ENCODE data around the gene DIRAS3.
"Not testable (repeated sequence)": the region's sequence is repeated elsewhere in the genome, so short reads cannot be mapped to it uniquely, and the experiment has no call there.

Gene DIRAS3, protein sequence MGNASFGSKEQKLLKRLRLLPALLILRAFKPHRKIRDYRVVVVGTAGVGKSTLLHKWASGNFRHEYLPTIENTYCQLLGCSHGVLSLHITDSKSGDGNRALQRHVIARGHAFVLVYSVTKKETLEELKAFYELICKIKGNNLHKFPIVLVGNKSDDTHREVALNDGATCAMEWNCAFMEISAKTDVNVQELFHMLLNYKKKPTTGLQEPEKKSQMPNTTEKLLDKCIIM

DNA sequence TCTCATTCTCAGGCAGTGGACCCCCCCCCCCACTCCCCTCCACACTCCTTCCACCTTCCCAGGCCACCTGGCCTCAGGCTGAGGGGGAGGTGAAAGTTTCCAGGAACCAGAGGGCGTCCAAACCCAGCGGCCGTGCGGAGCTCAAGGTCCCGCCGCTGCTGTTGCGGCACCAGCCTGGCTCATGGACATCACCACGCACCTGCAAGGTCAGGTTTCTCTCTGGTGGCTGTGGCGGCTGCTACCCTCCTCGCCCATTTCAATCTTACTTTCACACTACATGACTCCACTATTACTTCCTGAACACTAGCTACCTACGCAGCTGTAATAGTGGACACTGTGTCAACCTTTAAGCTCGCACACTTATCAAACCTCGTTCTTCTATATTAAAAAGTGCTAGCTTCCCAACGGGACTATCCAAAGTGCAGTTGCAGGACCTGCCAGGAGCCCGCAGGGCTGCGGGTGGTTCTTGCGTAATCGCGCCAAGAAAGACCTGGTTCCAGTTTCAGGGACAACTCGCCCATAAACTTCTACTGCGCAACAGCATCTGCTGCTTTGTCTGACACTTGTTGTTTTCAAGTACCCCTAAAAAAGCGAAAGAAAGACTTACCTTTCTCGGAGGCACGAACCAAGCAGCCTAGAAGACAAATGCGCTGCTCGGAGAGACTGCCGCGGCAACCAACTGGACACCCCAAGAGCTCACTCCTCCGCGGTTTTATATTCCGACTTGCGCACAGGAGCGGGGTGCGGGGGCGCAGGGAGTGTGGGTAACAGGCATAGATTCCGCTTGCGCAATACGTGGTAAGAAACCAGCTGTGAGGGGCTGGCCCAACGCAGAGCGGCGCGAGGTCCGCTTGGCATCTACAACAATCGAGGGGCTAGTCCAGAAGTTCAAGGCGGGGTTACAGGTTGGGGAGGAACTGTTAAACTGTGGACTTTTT is at the start of gene DIRAS3:
DIRAS3 (minus strand) TSS at position 687 of the 938 bp plus-strand sequence. CDS start 3,330 bp downstream, outside the sequence.
- DNase-seq (ENCODE audit: low read depth), result peak; percentile 27

DNA sequence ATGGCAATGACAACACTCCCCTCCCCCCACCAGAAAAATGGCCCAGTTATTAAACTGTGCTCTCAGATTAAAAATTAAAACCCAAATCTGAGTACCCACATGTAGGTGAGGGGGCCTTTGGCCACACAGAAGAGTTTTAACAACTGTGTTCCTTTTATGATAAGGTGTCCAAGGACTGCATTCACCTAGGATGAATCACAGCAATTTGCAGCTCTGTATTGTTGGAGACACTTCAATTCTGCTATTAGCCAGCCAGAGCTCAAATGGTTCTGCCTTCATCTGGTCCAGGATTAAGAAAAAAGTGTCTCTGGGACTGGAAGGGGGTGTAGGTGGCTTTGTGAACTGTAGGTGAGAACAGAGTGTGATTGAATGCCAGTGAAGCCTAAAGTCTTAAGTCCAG is 43.3 kb upstream of the DIRAS3 start:
- DNase-seq (ENCODE audit: low read depth), result peak; percentile 7

DNA sequence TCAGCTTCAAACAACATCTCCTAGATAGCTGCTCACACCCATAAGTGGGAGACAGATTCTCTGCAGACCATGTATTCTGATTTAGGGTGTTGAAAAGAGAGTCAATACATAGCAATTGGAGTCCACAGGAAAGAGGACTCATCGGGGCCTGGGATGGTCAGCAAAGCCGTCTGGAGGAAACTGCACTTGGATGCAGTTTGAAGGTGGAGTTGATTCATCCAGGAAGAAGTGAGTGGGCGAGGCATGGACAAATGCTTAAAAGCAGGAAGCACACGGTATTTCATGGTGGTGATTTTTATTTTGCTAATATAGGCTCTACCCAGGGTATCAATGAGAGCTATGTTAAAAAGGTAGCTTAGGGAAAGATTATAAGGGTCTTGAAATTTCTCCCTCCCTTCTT is 36.8 kb upstream of the DIRAS3 start:
- DNase-seq (ENCODE audit: low read depth), result no peak

DNA sequence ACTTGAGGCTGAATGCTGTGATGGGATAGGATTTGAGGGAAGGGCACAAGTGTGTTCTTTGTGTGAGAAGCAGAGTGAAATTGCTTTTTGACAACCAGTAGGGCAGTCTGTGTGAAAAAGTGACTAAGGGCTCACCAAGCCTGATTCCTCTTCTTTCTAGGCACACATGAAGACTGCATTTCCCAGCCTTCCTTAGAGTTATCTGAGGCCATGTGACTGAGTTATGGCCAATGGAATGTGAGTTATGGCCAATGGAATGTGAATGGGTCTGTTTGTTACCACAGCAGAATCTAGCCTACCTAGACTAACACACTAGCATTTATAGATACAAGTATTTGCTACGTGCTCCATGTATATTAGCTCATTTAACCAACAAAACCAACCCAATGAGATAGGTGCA is 35.3 kb upstream of the DIRAS3 start:
- peak; percentile 2 for DNase-seq (ENCODE audit: low read depth)

DNA sequence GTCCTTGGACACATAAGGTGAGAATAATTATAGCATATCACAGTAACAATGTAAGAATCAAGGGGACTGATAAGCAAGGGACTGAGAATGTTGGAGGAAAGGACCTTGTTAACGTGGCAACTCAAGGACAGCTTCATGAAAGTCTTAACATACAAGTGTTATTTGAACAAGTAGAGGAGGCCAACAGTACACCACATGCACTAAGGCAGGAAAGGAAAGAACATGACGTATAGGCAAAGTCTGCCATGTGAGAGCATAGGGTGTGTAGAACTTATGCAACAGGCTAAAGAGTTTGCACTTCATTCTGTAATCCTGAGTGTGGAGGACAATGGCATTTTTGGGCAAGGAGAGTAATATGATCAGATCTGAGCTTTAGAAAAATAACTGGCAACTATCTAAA is 33.3 kb upstream of the DIRAS3 start:
- no peak for DNase-seq (ENCODE audit: low read depth)

DNA sequence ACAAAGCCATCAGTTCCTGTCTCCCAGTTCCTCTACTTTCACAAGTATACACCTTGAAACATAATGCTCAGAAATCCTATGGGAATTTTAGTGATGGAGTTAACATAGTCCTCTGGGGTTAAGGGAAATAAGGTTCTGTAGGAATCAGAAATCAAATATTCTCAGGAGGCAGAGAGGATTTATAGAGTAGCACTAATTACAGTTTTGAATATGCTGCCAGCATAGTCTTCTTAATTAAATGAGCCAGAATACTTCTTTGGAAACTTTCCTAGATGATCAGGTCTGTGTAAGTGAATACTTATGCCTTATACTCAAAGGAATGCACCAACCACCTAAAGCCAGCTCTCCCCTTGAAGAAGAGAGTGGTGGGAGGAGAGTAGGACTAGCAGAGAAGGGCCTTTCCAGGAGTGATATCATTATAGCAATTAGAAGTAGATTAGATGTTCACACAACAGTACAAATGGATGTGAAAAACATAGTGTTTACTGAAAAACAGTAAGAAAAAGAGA is 31.4 kb upstream of the DIRAS3 start:
- no peak for DNase-seq (ENCODE audit: low read depth)

DNA sequence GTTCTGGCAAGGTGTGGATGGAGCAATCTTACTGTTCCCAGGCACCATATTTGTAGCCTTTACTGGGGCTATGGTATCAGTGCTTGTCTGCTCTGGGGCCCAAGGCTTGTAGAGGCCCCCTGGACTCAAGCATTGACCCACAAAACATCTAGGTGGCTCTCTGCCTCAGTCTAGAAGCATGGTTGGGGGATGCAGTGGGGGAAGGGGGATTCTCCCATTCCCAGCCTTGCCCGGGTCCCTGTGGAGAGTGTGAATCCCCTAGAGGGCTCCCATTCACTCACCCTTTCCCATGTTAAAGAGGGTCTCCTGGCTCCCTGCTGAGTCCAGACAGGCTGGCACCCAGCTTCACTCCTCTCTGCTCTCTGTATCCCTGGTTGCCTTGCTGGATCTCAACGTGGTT is 28.2 kb upstream of the DIRAS3 start:
- DNase-seq (ENCODE audit: low read depth), result no peak

DNA sequence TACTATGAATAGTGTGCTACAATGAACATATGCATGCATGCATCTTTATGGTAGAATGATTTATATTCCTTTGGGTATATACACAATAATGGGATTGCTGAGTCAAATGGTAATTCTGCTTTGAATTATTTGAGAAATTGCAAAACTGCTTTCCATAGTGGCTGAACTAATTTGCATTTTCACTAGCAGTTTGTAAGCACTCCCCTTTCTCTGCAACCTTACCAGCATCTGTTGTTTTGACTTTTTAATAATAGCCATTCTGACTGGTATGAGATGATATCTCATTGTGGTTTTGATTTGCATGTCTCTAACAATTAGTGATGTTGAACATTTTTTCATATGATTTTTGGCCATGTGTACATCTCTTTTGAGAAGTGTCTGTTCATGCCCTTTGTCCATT is 24.0 kb upstream of the DIRAS3 start:
- DNase-seq (ENCODE audit: low read depth), result no peak

DNA sequence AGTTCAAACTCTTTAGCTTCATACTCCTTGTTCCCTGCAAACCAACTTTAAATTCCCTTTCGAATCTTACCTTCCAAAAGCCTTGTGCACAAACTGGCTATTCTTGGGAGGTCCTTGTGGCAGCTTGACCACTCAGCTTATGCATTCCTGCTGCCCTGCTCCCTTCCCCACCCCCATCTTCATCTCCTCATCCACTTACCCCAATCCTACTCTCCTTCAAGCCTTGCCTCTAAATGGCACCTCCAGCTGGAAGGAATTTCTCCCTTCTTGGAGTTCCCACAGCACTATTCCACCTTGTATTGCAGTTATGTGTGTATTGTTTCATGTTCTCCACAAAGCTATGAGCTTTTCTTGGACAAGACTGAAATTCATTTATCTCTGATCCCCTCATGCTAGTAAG is 15.3 kb upstream of the DIRAS3 start:
- DNase-seq (ENCODE audit: low read depth), result no peak

DNA sequence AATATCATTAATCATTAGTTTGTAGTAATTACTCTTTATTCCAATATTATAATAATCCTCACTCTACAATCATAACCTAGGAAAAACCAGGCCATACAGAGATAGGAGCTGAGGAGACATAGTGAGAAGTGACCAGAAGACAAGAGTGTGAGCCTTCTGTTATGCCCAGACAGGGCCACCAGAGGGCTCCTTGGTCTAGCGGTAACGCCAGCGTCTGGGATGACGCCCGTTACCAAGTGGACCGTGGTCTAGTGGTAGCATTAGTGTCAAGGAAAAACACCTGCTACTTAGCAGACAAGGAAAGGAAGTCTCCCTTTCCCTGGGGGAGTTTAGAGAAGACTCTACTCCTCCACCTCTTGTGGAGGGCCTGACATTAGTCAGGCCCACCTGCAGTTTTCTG is 7.6 kb upstream of the DIRAS3 start:
- not testable (repeated sequence) for DNase-seq (ENCODE audit: low read depth)

DNA sequence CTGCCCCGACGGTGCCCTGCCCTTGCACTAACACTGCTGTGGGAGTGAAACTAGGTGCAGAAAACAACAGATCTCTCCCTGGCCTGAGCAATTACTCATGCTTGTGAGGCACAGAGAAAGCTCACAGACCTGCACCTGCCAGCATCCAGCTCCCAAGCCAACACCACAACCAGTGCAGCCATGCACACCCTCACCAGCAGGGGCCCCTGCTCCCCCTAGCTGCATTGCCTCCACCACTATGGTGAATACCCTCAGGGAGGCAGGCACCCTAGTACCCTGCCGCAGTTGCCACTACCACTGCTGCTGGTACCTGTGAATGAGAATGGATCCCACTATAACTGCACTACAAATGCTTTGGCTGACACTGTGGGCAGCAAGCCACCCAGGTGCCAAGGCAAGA is 7.1 kb upstream of the DIRAS3 start:
- no peak for DNase-seq (ENCODE audit: low read depth)

DNA sequence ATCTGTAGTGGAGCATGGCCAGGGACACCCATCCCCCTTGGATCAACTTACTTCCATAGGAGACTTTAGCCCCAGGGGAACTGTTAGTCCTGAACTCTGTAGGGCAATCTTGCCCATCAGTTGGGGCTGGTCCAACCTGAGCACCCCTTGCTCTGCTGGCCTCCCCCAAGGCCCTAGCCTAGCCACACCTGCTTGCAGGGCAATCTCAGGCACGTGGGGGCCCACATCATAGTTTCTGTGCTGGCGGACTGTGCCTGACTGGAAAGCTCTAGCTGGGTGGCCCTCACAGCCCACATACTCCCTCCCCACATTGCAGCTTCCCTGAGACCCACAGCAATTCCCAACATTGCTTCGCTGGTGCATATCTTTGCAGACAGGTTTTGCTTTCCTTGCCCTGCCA is 6.6 kb upstream of the DIRAS3 start:
- no peak for DNase-seq (ENCODE audit: low read depth)

DNA sequence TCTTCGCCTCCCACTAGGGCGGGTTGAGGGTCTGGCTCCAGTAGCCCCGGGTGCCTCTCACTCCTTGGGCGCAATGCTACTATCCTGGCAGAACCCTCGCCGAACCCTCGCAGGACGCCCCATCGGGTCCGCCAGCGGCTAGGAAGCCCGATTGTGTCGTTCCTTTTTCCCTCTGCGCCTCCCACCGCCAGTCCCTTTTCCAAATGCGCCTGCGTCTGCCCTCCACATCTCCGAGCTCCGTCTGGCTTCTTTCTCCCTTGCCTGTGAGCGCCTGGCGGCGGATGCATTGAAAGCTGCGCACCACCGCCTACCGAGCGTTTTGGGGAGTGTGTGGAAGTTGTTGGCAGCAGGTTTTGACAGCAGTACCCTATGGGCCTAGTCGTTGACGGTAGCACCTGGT is 1.0 kb upstream of the DIRAS3 start:
- DNase-seq (ENCODE audit: low read depth), result peak; percentile 58

DNA sequence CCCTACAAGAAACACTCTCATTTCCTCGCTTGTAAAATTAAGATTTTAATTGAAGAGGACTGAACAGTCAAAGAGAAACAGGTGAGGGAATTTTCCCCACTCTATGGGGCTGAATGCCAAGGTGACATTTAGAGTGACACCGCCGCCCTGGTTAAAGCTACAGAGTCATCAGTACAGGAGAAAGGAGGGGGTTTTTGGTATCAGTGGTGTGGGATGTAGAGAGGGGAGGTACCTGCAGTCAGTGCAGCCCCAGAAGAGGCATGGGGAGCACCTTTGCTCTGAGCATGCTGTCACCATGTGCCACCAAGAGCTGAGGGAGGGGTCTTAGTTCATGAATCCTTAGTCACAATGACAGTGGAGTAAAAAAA is 2.8 kb downstream of the DIRAS3 start:
- DNase-seq (ENCODE audit: low read depth), result no peak

DNA sequence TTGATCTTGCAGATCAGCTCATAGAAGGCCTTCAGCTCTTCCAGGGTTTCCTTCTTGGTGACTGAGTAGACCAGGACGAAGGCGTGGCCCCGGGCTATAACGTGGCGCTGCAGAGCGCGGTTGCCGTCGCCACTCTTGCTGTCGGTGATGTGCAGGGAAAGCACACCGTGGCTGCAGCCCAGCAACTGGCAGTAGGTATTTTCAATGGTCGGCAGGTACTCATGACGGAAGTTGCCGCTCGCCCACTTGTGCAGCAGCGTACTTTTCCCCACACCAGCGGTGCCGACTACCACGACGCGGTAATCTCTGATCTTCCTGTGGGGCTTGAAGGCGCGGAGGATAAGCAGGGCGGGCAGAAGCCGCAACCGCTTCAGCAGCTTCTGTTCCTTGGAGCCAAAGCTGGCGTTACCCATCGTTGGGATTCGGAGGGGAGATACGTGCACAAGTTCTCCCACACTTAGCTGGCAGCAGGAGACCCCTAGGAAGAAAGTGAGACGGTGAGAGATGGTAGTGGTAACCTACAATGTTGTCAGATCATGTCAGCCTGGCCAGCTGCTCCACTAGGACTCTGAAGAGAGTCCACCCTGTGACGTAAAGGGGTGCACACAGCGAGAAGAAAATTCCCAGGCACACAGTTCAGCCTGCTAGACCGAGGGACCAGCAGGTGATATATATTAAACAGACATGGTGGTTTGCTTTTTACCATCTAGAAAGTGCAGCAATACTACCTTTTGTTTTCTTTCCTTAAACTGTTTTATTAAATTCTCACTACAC is 3.4 kb downstream of the DIRAS3 start:
- DNase-seq (ENCODE audit: low read depth), result no peak

DNA sequence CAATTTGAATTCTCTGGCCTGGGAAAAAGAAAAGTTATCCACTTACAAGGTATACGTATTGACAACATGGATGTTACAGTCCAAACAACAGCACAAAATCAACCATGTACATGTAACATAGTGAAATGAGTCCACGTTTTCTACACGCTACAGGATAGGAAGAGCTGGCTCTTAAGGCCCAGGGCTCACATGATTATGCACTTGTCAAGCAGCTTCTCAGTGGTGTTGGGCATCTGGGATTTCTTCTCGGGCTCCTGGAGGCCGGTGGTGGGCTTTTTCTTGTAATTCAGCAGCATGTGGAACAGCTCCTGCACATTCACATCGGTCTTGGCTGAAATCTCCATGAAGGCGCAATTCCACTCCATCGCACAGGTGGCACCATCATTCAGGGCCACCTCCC is 4.0 kb downstream of the DIRAS3 start:
- no peak for DNase-seq (ENCODE audit: low read depth)

DNA sequence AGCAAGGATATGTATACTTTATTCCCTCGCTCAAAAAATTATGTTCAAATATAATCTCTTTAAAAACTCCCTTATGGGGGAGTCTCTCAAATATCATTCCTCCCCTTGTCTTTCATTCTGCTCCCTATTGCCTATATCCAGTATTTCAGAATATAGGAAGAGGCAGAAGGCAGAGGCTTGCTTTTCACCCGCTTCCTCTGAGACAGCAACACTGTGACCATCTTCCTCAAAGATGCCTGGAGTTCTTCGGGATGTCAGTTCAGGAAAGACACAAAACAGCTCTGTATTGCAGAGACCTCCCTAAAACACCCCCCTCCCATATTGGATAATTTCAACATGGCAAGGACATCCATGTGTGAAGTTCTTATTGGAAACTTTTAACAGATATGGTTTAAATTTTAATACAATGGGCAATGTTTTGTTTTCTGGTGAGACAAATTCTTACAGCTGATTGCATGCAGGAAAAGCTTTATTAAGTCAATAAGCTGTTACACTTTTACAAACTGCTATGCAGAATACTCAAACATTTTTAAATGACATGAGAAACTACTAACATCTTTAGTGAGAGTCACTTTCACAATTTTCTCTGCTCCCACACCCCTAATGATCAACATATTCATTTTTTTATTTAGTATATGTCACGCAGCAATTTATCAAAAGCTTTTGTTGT is 4.8 kb downstream of the DIRAS3 start:
- DNase-seq (ENCODE audit: low read depth), result no peak

DNA sequence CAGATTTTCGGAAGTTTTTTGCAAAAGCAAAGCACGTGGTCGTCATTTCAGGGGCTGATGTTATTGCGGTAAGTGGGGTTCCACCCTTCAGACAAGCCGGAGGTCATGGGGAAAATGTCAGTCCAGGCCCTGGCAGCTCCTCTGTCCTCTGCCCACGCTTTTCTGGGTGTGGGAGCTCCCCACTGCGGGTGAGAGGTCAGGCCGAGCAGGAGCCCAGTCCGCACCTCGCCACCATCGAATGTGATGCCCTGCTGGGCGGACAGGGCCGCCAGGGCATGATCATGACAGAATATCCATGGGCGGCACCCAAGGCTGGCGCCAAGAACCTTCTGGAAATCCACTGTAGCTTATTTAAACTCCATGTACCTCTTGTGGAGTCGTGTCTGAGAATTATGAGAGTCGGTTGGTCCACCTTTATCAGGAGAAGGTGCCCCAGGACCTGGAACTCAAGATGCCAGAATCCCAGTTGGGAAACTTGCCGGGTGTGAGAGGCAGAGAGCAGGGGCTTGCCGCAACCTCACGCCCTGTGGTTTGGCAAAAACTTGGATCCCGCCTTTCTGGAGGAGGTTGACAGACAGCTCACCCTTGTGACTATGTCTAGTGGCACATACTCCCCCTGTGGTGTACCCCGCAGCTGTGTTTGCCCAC is 6.9 kb downstream of the DIRAS3 start:
- no peak for DNase-seq (ENCODE audit: low read depth)

DNA sequence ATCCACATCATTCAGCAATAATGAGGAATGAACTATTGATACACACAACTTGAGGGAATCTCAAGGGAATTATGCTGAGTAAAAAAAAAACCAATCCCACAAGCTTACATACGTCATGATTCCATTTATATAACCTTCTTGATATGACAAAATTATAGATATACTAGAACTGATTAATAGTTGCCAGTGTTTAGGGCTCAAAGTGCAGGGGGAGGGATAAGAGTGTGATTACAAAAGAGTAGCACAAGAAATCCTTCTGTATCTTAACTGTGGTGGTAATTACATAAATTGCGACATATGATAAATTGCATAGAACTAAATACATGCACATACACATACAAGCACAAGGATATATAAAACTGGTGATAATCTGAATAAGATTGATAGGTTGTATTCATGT is 13.5 kb downstream of the DIRAS3 start:
- no peak for DNase-seq (ENCODE audit: low read depth)

DNA sequence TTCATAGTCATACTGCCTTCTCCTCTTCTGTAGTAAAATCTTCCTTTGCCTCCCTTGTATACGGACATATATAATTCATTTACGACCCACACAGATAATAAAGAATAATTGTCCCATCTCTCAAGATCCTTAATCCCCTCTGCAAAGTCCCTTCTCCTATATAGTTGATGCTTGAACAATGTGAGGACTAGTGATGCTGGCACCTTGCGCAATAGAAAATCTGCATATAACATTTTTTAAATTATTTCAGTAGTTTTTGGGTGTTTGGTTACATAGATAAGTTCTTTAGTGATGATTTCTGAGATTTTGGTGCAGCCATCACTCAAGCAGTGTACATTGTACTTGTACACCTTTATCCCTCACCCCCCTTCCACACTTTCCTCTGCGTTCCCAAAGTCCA is 21.0 kb downstream of the DIRAS3 start:
- no peak for DNase-seq (ENCODE audit: low read depth)

DNA sequence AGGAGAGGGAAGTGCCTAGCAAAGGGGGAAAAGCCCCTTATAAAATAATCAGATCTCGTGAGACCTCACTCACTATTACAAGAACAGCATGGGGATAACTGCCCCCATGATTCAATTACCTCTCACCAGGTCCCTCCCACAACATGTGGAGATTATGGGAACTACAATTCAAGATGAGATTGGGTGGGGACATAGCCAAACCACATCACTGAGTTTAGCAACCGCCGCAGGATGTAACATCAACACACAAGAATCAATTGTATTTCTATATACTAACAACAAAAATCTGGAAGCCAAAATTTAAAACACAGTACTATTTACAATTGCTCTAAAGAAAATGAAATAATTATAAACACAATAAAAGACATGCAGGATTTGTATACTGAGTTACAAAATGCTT is 21.9 kb downstream of the DIRAS3 start:
- no peak for DNase-seq (ENCODE audit: low read depth)

All from EH (cell line).